AG09319 (cell line): ENCODE data around the gene GABRA4.

Experiments
- DNase-seq: peaks from one replicate; pipeline ENCODE4 v3.0.0-alpha.2; 2010; ENCODE audit warnings: low read depth; ENCODE audit errors: extremely low read depth
- CTCF ChIP-seq: IDR thresholded peaks from 2 replicates; pipeline ENCODE4 v1.5.1; 2011; ENCODE audit warnings: low read depth, mild to moderate bottlenecking, inconsistent platforms, low read length, moderate library complexity

The GABRA4 gene

GRCh38 chr4:46979726-46980125, 13.7 kb downstream of the GABRA4 start:
- no peak for DNase-seq
- TF ChIP-seq CTCF: no peak

- no peak for TF ChIP-seq CTCF
- DNase-seq: no peak
Measured at GRCh38 chr4:46979283-46979682, 14.1 kb downstream of the GABRA4 start.

GRCh38 chr4:46977245-46977644, 16.1 kb downstream of the GABRA4 start:
- TF ChIP-seq CTCF: no peak
- DNase-seq: no peak

GRCh38 chr4:46975812-46976553, 17.4 kb downstream of the GABRA4 start:
- no peak for DNase-seq
- TF ChIP-seq CTCF: no peak

GRCh38 chr4:46974891-46975543, 18.4 kb downstream of the GABRA4 start:
- TF ChIP-seq CTCF: no peak
- DNase-seq: no peak

- no peak for TF ChIP-seq CTCF
- DNase-seq: no peak
Measured at GRCh38 chr4:46968847-46969246, 24.5 kb downstream of the GABRA4 start.

- no peak for DNase-seq
- TF ChIP-seq CTCF: no peak
Measured at GRCh38 chr4:46967631-46968030, 25.8 kb downstream of the GABRA4 start.
